HG02588 (cell line): ENCODE results near the gene REC114.
"Not testable (repeated sequence)": the region's sequence is repeated elsewhere in the genome, so short reads cannot be mapped to it uniquely, and the experiment has no call there.

Experiments used
- ATAC-seq: cut with Tn5 transposase; IDR thresholded peaks from one replicate; pipeline ENCODE4 v1.9.1; 2021; ENCODE audit warnings: mild to moderate bottlenecking, moderate library complexity; ENCODE audit not compliant: unreplicated experiment

The REC114 gene

DNA sequence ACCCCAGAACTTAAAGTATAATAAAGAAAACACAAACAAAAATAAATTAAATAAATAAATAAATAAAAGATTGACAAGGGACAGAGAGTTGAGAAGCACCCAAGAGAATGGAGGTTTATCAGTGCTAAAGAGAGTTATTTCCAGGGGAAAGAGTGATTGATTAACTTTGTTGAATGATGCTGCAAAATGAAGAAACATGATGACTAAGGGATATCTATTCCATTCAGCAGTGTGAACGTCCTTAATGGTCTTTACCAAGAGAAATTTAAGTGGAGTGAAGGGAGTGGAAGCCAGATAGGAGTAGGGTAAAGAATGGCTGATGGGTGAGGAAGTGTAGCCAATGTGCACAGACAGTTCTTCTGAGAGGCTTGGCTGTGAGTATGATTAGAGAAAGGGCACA lies 11.1 kb downstream of the REC114 start:
- no peak for ATAC-seq

DNA sequence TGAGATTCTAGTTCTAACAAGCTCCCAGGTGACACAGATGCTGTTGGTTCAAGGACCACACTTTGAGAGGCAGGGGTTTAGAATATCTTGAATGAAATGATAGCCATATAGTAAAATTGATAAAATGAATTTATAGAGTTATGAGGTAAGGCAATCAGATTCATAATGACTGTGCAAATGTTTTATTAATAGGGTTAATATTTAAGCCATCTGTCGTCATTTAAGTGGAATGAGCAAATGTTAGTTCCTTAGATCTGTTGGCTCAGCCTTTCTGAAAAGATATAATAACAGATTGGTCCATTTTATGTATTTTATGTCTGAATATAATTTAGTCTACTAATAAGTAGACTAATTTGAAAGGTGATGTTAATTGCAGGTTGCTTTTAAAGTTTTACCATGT lies 12.9 kb downstream of the REC114 start:
- ATAC-seq = no peak

DNA sequence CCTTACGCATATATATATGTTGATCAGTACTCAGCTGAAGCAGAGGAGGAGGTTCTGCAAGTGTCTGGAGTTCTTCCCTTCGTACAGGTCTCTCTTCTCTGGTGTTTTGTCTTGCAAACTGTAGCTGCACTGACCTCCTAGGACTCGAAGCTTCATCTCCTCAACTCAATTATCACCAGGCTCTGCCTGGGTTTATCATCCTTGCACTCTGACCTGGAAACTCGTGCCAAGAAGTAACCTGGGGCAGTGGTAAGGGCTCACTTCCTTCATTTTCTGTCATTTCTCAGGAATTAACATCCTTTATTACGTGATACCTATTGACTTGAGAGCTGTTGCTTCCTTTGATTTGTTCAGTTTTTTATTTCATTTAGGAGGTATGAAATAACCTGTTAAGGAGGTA lies 14.4 kb downstream of the REC114 start:
- ATAC-seq = no peak

DNA sequence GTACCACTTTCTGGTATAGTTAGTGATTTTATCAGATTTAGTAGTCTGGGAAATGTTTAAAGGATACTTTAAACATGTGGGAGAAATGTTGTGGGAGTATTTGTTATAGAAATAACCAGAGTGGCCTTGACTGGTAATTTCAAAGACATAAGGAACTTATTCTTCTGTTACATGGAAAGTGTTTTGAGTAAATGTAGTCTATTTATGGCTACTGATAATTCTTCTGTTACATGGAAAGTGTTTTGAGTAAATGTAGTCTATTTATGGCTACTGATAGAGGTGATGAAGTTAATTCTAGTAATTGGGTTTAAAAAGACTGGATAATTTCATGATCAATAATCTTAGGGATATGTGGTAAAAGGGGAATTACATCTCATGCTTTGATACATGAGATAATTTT lies 17.7 kb downstream of the REC114 start:
- ATAC-seq = no peak

DNA sequence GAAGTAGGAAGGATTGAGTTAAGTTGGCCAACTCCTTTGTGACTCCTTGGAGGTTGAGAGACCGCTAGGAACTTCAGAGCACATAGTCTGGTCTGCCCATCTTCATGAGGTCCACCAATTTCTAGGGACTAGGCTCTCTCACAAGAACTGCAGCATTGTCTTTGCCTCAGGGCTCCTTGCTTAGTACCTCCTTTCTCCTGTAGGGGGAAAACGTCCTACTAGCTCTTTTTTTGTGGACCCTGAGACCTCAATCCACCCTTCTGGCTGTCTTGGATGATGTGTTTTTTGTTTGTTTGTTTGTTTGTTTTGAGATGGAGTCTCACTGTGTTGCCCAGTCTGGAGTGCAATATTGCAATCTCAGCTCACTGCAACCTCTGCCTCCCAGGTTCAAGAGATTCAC lies 21.6 kb downstream of the REC114 start:
- ATAC-seq = no peak

DNA sequence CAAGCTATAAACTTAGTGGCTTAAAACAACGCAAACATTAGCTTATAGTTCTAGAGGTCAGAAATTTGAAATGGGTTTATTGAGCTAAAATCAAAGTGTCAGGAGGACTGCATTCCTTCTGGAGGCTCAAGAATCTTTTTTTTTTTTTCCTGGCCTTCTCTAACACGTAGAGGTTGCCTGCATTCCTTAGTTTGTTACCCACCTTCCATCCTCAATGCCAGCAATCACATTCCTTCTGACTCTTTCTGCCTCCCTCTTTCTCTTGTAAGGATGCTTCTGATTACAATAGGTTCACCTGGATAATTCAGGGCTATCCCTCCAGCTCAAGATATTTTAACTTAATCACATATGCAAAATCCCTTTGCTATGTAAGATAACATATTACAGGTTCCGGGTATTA lies 24.8 kb downstream of the REC114 start:
- ATAC-seq = no peak

DNA sequence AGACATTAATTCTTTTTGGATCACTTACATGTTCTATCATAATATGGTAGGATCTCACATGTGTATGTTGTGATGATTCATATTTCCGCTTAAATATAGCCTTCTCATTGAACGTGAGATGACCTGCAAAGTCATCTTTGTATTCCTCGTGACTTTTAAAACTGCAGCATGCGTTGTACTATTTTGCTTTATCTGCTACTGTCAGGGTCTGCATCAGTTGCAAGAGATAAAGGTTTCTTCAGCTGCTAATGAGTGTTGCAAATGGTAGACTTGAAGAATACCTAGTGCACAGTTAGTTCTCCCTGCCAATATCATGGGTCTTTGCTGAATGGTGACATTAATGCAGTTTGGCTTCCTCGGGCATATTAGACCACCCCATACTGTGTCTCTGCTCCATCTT lies 31.8 kb downstream of the REC114 start:
- ATAC-seq = no peak

DNA sequence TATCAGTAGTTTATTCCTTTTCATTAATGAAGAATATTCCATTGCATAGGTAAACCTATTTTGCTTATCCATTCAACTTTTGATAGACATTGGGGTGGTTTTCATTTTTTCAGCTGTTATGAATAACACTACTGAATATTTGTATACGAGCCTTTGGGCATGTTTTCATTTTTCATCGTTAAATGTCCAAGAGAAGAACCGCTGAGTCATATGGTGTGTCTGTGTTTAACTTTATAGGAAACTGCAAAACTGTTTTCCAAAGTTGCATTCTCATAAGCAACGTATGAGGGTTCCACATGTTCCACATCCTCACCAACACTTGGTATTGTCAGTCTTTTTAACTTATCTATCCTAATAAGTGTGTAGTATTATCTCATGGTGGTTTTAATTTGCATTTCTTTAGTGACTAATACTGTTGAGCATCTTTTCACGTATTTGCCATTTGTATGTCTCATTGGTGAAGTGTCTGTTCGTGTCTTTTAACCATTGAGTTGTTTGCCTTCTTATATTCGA lies 33.8 kb downstream of the REC114 start:
- ATAC-seq = no peak

DNA sequence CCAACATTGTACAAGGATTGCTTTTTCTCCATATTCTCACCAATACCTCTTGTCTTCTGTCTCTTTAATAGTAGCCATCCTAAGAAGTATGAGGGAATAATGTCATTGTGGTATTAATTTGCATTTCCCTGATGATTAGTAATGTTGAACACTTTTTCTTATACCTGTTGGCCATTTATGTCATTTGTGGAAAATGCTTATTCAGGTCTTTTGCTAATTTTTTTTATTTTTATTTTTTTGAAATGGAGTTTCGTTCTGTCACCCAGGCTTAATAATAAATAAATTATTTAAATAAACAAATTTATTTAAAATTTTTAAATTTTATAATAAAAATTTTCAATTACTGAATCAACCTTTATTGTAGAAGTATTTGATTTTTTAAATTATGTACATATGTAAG lies 37.1 kb downstream of the REC114 start:
- ATAC-seq = no peak

DNA sequence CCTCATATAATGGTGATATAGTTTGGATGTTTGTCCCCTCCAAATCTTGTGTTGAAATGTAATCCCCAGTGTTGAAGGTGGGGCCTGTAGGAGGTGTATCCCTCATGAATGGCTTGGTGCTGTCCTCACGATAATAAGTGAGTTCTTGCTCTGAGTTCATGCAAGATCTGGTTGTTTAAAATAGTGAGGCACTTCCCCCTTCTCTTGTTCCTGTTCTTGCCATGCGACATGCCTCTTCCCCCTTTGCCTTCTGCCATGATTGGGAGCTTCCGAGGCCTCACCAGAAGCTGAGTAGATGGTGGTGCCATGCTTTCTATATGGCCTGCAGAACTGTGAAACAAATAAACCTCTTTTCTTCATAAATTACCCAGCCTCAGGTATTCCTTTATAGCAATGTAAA lies 39.2 kb downstream of the REC114 start:
- ATAC-seq = no peak

DNA sequence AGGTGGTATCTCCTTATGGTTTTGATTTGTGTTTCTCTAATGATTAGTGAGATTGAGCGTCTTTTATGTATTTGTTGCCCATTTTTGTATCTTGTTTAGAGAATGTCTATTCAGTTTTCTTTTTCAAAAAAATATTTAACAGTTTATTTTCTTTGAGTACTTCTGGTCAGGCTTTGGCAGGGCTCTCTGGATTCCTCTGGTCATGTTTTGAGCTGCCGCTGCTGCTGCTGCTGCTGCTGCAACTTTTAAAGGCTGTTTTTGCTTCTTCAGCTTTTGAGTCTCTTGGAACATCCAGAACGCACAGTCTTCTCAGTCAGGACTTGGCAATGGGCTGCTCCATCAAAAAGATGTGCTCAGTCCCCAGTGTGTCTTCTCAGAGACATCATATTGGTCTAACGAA lies 40.1 kb downstream of the REC114 start:
- no peak for ATAC-seq

DNA sequence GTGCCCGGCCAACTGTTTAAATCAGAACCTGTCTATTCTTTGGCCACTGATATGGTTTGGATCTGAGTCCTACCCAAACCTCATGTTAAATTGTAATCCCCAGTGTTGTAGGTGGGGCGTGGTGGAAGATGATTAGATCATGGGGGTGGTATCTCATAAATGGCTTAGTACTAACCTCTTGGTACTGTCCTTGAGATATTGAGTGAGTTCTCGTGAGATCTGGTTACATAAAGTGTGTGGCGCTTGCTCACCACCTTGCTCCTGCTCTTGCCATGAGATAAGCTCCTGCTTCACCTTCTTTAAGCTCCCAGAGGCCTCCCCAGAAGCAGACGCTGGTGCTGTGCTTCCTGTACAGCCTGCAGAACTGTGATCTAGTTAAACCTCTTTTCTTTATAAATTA lies 42.4 kb downstream of the REC114 start:
- ATAC-seq = no peak

DNA sequence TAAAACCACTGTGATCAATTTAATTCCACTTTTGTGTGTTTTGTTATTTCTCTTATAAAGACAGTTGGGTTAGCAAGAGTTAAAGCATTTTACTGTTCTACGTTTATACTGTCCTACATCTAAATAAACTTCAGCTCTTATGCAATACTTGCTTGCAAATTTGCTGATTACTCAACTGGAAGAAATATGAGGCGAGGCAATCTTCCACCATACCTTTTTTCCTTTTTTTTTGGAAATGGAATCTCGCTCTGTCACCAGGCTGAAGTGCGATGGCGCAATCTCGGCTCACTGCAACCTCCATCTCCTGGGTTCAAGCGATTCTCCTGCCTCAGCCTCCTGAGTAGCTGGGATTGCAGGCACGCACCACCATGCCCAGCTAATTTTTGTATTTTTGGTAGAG lies 42.9 kb downstream of the REC114 start:
- ATAC-seq = not testable (repeated sequence)

DNA sequence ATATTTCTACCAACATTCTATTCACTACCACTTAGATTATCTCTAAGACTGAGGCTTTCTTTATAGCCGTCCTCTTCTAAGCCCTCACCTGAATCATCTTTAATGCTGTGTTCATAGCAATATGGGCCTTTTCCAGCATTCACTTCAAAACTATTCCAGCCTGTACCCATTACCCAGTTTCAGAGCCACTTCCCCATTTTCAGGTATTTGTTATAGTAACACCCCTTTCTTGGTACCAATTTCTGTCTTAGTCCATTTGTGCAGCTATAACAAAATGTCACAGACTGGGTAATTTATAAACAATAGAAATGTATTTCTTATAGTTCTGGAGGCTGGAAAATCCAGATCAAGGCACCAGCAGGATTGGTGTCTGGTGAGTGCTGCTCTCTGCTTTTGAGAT lies 45.7 kb downstream of the REC114 start:
- ATAC-seq = no peak

DNA sequence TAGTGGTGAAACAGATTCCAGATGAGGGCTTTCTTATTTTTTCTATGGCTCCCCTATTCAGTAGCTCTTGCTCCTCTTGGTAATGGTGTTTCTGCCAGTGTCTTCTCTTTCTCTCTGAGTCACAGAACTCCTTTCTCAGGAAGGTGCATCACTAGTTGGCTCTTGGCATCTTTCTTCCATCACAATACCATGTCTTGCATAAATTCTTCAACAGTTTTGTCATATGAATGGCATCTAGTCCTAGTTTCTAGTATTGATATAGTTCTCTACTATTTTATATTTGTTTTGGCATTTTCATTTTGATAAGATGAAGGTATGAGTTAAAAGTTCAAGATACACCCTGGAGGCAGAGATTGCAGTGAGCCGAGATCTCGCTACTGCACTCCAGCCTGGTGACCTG lies 51.0 kb downstream of the REC114 start:
- no peak for ATAC-seq

DNA sequence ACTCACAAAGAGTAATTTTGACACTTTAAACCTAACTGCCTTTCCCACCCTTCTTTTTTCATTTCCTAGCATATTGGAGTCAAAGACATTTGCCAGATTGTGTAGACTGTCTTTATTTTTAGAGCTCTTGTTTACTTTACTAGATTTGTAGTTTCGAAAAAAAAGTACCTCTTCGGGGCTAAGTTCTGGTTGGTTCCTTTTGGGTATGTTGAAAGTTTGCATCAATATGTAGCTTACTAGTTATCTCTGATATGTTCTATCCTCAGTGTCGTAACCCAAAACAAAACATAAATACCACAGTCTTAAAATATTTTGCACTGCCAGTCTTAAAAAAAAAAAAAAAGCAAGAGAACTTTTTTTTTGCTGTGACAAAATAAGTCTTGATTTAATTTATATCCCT lies 52.2 kb downstream of the REC114 start:
- no peak for ATAC-seq

DNA sequence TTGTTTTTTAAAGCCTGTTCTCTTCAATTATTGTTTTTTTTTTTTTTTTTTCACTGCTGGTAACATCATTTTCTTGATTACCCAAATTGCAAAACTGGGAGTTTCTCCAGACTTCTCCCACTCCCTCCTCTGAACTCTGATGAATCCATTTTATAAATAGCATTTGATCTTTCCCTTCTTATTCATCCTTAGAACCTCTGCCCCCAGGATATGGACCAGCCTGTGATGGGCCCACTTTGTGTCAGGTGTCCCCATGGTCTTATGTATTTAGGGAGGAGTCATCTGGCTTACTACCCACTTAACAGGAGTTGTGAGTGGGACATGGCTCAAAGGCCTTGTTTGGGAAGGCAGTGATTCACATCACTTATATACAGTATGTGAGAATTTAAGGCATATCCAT lies 57.7 kb downstream of the REC114 start:
- ATAC-seq = no peak

DNA sequence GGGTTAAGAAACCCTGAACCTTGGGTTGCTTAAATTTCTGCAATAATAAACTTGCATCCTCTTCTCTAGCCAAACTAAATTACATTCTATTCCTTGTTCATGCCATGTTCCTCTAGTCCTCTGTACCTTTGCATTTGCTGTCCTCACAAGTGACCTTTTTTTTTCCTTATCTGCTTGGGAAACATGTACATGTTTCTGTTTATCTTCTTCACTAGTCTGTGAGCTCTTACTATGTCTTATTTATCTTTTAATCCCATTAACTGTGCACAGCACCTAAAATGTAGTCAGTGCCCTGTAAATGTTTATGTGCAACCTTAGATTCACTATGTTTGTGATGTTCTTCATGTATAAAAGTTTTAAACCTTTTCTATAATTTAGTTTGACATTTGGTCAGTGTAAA lies 61.9 kb downstream of the REC114 start:
- ATAC-seq = no peak

DNA sequence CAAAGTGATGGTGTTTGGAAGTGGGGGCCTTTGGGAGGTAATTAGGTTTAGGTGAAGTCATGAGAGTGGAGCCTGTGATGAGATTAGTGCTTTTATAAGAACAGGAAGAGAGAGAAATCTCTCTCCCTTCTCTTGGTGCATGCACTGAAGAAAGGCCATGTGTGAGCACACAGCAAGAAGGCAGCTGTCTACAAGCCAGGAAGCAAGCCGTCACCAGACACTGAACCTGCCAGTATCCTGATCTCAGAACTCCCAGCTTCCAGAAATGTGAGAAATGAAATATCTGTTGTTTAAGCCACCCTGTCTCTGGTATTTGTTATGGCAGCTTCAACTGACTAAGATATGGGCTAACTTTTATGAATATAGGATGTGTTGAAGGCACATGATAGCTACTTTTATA lies 72.6 kb downstream of the REC114 start:
- ATAC-seq = no peak

DNA sequence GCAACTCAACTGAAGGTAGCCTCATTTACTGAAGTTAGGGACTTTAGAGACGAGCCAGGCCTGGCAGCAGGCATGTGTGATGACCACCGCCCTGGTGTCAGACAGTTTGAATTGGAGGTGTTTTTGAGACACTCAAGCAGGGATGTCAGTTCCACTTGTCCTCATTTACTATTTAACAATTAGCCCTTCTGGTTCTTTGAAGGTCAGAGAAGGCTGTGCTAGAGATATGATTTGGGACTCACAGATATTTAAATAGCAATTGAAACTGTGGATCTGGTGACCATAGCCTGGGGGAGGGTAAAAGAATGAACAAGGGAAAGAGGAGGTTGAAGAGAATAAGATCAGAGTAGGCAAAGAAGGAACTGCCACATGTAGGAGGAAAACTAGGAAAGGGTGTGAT lies 74.6 kb downstream of the REC114 start:
- no peak for ATAC-seq

DNA sequence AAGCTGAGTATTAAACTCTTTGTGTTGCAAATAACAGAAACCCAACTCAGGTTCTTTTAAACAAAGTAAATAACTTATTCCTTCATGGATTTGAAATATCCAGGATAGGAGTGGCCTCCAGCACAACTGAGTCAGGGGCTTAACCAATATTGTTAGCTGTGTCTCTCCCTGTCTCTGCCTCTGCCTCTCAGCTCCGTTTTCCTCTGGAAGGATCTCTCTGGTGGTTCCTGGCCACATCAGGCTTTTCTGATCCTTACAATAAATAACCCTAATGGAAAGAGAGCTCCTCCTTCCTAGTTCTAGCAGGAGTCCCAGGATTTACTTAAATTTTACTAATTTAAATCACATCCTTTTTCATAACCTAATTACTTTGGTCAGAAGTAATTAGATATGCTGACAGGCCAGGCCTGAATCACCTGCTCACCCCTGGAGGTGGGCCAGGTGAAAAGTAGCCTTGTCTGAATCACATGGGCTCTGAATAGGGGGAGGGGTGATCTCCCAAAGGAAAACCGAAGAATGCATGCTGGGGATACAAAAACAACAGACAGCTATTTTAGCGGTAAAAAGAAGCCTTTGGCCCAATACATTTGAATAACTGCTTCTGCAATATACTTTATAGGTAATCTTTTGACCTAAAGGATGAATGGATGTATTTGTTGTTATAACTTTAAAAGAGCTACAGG lies 75.4 kb downstream of the REC114 start:
- no peak for ATAC-seq

DNA sequence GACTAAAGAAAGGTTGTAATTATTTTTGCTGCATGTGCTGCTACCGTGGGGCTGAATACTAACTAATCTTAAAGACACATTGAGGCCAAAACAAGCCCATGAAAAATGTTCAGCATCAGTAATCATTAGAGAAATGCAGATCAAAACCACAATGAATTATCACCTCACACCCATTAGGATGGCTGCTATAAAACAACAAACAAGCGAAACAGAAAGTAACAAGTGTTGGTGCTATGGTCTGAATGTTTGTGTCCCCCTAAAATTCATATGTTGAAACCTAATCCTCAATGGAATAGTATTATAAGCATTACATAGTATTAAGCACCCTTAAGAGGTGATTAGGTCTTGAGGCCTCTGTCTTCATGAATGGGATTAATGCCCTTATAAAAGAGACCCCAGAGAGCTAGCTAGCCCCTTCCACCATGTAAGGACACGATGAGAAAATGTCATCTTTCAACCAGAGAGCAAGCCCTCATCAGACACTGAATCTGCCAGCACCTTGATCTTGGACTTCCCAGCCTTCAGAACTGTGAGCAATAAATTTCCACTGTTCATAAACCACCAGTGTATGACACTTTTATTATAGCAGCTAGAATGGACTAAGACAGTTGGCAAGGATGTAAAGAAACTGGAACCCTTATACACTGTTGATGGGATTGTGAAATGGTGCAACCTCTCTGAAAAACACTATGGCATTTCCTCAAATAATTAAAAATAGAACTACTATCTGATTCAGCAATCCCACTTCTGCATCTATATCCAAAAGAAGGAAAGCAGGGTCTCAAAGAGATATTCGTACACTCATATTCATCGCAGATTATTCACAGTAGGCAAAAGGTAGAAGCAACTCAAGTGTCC lies 76.1 kb downstream of the REC114 start:
- no peak for ATAC-seq
